ENCODE measurements around the gene NRP2.

DNA sequence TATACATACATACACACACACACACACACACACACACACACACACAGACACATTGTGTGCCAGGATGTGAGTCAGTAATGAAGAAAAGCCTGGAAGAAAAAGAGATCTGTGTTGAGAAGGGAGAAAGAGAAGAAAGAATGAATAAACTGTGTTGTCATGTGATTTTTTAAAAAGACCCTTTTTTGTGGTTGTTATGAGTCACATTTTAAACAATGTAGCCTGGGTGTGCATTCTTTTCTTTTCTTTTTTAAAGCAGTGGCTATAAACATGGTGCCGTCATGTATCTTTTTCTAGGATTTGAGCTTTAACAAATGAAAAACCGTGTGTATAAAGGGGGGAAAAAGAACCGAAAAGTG is 87.2 kb downstream of the NRP2 start:
- TF ChIP-seq, protein P1, sequence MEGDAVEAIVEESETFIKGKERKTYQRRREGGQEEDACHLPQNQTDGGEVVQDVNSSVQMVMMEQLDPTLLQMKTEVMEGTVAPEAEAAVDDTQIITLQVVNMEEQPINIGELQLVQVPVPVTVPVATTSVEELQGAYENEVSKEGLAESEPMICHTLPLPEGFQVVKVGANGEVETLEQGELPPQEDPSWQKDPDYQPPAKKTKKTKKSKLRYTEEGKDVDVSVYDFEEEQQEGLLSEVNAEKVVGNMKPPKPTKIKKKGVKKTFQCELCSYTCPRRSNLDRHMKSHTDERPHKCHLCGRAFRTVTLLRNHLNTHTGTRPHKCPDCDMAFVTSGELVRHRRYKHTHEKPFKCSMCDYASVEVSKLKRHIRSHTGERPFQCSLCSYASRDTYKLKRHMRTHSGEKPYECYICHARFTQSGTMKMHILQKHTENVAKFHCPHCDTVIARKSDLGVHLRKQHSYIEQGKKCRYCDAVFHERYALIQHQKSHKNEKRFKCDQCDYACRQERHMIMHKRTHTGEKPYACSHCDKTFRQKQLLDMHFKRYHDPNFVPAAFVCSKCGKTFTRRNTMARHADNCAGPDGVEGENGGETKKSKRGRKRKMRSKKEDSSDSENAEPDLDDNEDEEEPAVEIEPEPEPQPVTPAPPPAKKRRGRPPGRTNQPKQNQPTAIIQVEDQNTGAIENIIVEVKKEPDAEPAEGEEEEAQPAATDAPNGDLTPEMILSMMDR (IDR thresholded peaks at IDR 0.05): no peak
- TF ChIP-seq POLR2AphosphoS5 (IDR thresholded peaks at IDR 0.05) (no peak), POLR2A (IDR thresholded peaks at IDR 0.05; ENCODE audit: low read depth) (no peak)

Data from esophagus muscularis mucosa (tissue), 3 donors.